Neural progenitor cell (in vitro differentiated cells): ENCODE results near the gene ABL2. TPM values are rescaled to one million over a fixed set of nuclear protein-coding genes. Genes with fewer than 3 reads are reported as not detected.

ENCODE experiments used
- DNase-seq: peaks from one replicate; pipeline ENCODE4 v3.0.0-alpha.2; 2016; ENCODE audit warnings: low spot score
- H2AFZ ChIP-seq: fragments of 200-600 bp; sonication (generic); replicated peaks from 2 replicates; pipeline ENCODE4 v1.6.1; 2016; ENCODE audit warnings: antibody characterized with exemption
- H3F3A ChIP-seq: fragments of 200-600 bp; sonication (generic); 2 replicates; pipeline ENCODE4 v1.6.1; 2016; ENCODE audit warnings: antibody characterized with exemption, low read depth
- H3K27ac ChIP-seq: fragments of 200-600 bp; sonication (generic); 2 replicates; pipeline ENCODE4 v1.5.1; 2016; ENCODE audit warnings: mild to moderate bottlenecking
- H3K27me3 ChIP-seq: fragments of 200-600 bp; sonication (generic); 2 replicates; pipeline ENCODE4 v1.6.1; 2016; ENCODE audit warnings: mild to moderate bottlenecking, moderate library complexity
- H3K36me3 ChIP-seq: fragments of 200-600 bp; sonication (generic); 2 replicates; pipeline ENCODE4 v1.5.1; 2016
- H3K4me1 ChIP-seq: fragments of 200-600 bp; sonication (generic); 2 replicates; pipeline ENCODE4 v1.6.1; 2016; ENCODE audit warnings: mixed run types
- H3K4me2 ChIP-seq: fragments of 200-600 bp; sonication (generic); 2 replicates; pipeline ENCODE4 v1.6.1; 2016
- H3K4me3 ChIP-seq: fragments of 200-600 bp; sonication (generic); 2 replicates; pipeline ENCODE4 v1.5.1; 2016
- H3K79me2 ChIP-seq: fragments of 200-600 bp; sonication (generic); 2 replicates; pipeline ENCODE4 v1.6.1; 2016; ENCODE audit warnings: low read depth
- H3K9ac ChIP-seq: fragments of 200-600 bp; sonication (generic); 2 replicates; pipeline ENCODE4 v1.6.1; 2016
- H3K9me3 ChIP-seq: fragments of 200-600 bp; sonication (generic); 2 replicates; pipeline ENCODE4 v1.5.1; 2016; ENCODE audit warnings: low read depth
- H4K20me1 ChIP-seq: fragments of 200-600 bp; sonication (generic); 2 replicates; pipeline ENCODE4 v1.6.1; 2016; ENCODE audit warnings: low read depth
- H3K27ac Mint-ChIP-seq: 3 replicates; pipeline ENCODE4 v1.8.0; 2021; ENCODE audit warnings: mixed read lengths
- H3K27me3 Mint-ChIP-seq: 2 replicates; pipeline ENCODE4 v1.8.0; 2022; ENCODE audit warnings: low read depth, mild to moderate bottlenecking, inconsistent platforms, moderate library complexity, mixed read lengths; ENCODE audit not compliant: insufficient read depth
- H3K36me3 Mint-ChIP-seq: 3 replicates; pipeline ENCODE4 v1.8.0; 2021; ENCODE audit warnings: mixed read lengths
- H3K4me1 Mint-ChIP-seq: 3 replicates; pipeline ENCODE4 v1.8.0; 2021; ENCODE audit warnings: mixed read lengths
- H3K4me3 Mint-ChIP-seq: 3 replicates; pipeline ENCODE4 v1.8.0; 2021; ENCODE audit warnings: mild to moderate bottlenecking, moderate library complexity, mixed read lengths
- H3K9me3 Mint-ChIP-seq: 3 replicates; pipeline ENCODE4 v1.8.0; 2020; ENCODE audit warnings: mixed read lengths
- EZH2 ChIP-seq: fragments of 200-600 bp; sonication (generic); IDR thresholded peaks from 2 replicates; pipeline ENCODE4 v1.6.1; 2017; ENCODE audit warnings: antibody characterized with exemption, mild to moderate bottlenecking, moderate library complexity
- EZH2phosphoT487 ChIP-seq: fragments of 200-600 bp; sonication (generic); IDR thresholded peaks from 2 replicates; pipeline ENCODE4 v1.6.1; 2017; ENCODE audit warnings: antibody characterized with exemption
- total RNA-seq: library from RNA; depleted of rRNA; stranded (reverse); fragments of >200 nt; gene quantifications from 2 replicates; pipeline ENCODE4 v1.2.3, GENCODE V29; 2015; ENCODE audit warnings: low replicate concordance
- TF ChIP-seq, protein P1 (sequence below): fragments of 200-600 bp; sonication (generic); IDR thresholded peaks from 2 replicates; pipeline ENCODE4 v1.5.1; 2017; ENCODE audit warnings: antibody characterized with exemption, mild to moderate bottlenecking

The ABL2 gene
- total RNA-seq, 1 donor from 2014 or later: 17.9 TPM

DNA sequence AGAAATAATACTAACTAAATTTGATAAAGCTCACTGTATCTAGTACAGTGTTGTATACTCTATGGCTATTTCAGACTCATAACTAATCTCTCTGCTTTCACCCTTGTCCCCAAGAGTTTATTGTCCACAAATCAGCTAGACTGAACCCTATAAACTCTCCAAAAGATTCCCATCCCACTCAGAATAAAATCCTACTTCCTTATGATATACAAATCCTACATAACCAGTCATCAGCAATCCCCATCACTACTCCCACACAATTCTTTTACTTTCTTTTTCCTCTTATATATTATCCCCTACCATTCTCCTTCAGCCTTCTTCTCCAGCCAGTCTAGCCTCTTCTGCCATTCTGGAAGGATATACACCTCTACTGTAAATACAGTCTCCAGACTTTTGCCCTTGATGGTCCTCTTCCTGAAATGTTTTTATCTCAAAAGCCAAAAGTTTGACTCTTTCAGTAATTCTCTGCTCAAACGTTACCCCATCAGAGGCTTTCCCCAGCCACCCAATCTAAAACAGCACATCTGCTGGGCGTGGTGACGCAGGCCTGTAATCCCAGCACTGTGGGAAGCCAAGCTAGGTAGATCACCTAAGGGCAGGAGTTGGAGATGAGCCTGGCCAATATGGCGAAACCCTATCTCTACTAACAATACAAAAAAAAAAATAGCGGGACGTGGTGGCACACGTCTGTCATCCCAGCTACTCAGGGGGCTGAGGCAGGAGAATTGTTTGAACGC, 41.6 kb downstream of the ABL2 start:
- H3K4me1 Mint-ChIP-seq: peaks cover 3% of the 10 kb centered on the region
- Histone ChIP-seq H3K9me3 (no peaks in the 10 kb centered on the region), H4K20me1 (peaks cover 16% of the 10 kb centered on the region), H3K27ac (no peak overlapping the region), H3K9ac (no peak overlapping the region), H3K4me1 (peaks cover 5% of the 10 kb centered on the region), H3K79me2 (peaks cover 79% of the 10 kb centered on the region), H3K27me3 (no peaks in the 10 kb centered on the region), H2AFZ (no peak overlapping the region), H3F3A (no peaks in the 10 kb centered on the region), H3K4me3 (no peak overlapping the region), H3K36me3 (no peaks in the 10 kb centered on the region), H3K4me2 (no peak overlapping the region)
- DNase-seq: no peak
- H3K27me3 Mint-ChIP-seq: peaks cover 2% of the 10 kb centered on the region
- H3K36me3 Mint-ChIP-seq: peaks cover 9% of the 10 kb centered on the region
- H3K4me3 Mint-ChIP-seq: no peak overlapping the region
- no peak for TF ChIP-seq EZH2
- TF ChIP-seq, protein P1, sequence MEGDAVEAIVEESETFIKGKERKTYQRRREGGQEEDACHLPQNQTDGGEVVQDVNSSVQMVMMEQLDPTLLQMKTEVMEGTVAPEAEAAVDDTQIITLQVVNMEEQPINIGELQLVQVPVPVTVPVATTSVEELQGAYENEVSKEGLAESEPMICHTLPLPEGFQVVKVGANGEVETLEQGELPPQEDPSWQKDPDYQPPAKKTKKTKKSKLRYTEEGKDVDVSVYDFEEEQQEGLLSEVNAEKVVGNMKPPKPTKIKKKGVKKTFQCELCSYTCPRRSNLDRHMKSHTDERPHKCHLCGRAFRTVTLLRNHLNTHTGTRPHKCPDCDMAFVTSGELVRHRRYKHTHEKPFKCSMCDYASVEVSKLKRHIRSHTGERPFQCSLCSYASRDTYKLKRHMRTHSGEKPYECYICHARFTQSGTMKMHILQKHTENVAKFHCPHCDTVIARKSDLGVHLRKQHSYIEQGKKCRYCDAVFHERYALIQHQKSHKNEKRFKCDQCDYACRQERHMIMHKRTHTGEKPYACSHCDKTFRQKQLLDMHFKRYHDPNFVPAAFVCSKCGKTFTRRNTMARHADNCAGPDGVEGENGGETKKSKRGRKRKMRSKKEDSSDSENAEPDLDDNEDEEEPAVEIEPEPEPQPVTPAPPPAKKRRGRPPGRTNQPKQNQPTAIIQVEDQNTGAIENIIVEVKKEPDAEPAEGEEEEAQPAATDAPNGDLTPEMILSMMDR: no peak
- TF ChIP-seq EZH2phosphoT487: no peak
- no peaks in the 10 kb centered on the region for H3K9me3 Mint-ChIP-seq
- H3K27ac Mint-ChIP-seq: no peak overlapping the region

DNA sequence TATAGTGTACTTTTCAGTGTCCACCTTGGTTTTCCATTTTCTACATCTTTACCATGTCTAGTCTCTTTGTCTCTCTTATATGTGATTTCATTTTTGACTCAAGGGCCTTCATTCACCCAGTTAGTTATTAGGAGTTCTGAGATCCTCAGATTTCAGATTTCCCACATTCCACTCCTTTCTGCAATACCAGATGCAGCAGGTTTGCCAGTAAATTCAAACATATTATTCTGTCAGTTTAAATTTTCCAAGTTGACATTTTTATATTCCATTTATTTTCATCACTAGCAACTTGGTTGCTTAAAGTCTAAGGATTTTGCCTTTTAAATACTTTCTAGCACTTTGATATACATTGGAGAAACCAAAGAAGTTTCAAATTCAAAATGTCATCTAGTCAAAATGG, 42.4 kb downstream of the ABL2 start:
- Histone ChIP-seq H3K79me2 (peaks cover 77% of the 10 kb centered on the region), H3K4me3 (no peak overlapping the region), H3F3A (no peaks in the 10 kb centered on the region), H3K27me3 (no peaks in the 10 kb centered on the region), H3K9me3 (no peaks in the 10 kb centered on the region), H3K4me1 (peaks cover 5% of the 10 kb centered on the region), H3K9ac (no peak overlapping the region), H2AFZ (no peak overlapping the region), H3K27ac (no peak overlapping the region), H4K20me1 (peaks cover 16% of the 10 kb centered on the region), H3K4me2 (no peak overlapping the region), H3K36me3 (no peaks in the 10 kb centered on the region)
- Mint-ChIP-seq H3K4me3 (no peak overlapping the region), H3K4me1 (peaks cover 3% of the 10 kb centered on the region), H3K27me3 (peaks cover 2% of the 10 kb centered on the region), H3K9me3 (no peaks in the 10 kb centered on the region), H3K27ac (no peak overlapping the region), H3K36me3 (peaks cover 12% of the 10 kb centered on the region)
- no peak for DNase-seq
- TF ChIP-seq EZH2phosphoT487 (no peak), EZH2 (no peak)
- TF ChIP-seq, protein P1: no peak

DNA sequence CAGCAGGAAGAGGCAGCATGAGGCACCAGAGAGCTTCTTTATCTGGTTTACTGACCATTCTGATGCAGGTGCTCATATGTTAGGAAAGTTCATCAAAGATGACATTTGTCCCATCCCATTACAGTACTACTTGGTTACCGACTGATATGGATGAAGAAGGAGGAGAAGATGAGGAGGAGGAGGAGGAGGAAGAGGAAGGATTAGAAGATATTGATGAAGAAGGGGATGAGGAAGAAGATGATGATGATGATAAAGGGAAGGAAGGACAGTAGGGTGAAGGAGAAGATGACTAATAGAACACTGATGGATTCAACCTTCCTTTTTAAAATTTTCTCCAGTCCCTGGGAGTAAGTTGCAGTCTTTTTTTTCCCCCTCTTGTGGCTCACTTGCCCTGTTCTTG, 45.1 kb downstream of the ABL2 start:
- TF ChIP-seq, protein P1: no peak
- TF ChIP-seq EZH2phosphoT487 (no peak), EZH2 (no peak)
- Mint-ChIP-seq H3K4me3 (no peak overlapping the region), H3K9me3 (no peaks in the 10 kb centered on the region), H3K27me3 (peaks cover 2% of the 10 kb centered on the region), H3K36me3 (peaks cover 8% of the 10 kb centered on the region), H3K4me1 (peaks cover 3% of the 10 kb centered on the region), H3K27ac (no peak overlapping the region)
- no peaks in the 10 kb centered on the region for H3F3A ChIP-seq
- H3K4me1 ChIP-seq: peaks cover 5% of the 10 kb centered on the region
- H3K4me2 ChIP-seq: no peak overlapping the region
- peaks cover 7% of the 10 kb centered on the region for H4K20me1 ChIP-seq
- no peak overlapping the region for H2AFZ ChIP-seq
- no peak overlapping the region for H3K9ac ChIP-seq
- H3K4me3 ChIP-seq: no peak overlapping the region
- no peak overlapping the region for H3K27ac ChIP-seq
- H3K9me3 ChIP-seq: no peaks in the 10 kb centered on the region
- no peaks in the 10 kb centered on the region for H3K36me3 ChIP-seq
- DNase-seq: no peak
- H3K27me3 ChIP-seq: no peaks in the 10 kb centered on the region
- peaks cover 75% of the 10 kb centered on the region for H3K79me2 ChIP-seq
